ENCODE results near the gene CHN2. TPM values are rescaled to one million over a fixed set of nuclear protein-coding genes. Genes with fewer than 3 reads are reported as not detected.

CHN2 gene
- total RNA-seq, 2 experiments from 2014 or later = 10.1 to 12.6 TPM

DNA sequence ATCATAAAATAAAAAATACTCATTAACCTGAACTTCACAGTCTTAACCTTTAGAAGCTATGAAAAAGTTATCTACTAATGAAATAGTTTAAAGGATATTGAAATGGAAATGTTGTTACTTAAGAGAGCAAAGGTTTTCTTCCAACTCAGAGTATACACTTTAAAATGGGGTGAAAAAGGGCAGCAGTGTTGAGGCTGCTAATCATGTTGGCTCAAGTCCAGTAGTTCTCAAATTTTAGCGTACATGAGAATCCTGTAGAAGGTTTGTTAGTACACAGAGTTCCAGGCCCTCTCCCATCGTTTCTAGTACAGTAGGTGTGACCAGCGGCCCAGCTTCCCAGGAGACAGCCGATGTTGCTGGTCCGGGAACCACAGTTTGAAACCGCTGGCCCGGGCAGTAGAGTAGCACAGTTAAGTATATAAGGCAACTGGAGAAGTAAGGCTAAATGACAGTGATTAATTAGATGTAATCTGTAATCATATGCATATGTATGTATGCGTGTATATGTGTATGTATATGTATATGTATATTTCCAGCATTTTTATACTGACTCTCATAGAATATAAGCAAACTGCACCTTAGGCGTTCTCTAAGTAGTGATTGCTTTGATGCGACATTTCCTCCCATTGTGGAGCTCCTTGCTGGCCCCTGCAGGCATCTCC, 221.8 kb downstream of the CHN2 start:
- no peak overlapping the region for H3K4me3 Mint-ChIP-seq
- ATAC-seq (no peak), DNase-seq (no peak)
- H3K27ac Mint-ChIP-seq = no peak overlapping the region
- peaks cover 10% of the 10 kb centered on the region for H3K4me1 Mint-ChIP-seq
- CTCF ChIA-PET = interaction anchor here (0.8 to 1.2 kb wide), 3 partner anchors 227 to 503 kb away, joined by 3 read pairs; no protein-coding TSS in a partner anchor
- no peaks in the 10 kb centered on the region for H3K36me3 Mint-ChIP-seq
- no peaks in the 10 kb centered on the region for H3K27me3 Mint-ChIP-seq
- no peaks in the 10 kb centered on the region for H3K9me3 Mint-ChIP-seq (ENCODE audit: low read depth)

DNA sequence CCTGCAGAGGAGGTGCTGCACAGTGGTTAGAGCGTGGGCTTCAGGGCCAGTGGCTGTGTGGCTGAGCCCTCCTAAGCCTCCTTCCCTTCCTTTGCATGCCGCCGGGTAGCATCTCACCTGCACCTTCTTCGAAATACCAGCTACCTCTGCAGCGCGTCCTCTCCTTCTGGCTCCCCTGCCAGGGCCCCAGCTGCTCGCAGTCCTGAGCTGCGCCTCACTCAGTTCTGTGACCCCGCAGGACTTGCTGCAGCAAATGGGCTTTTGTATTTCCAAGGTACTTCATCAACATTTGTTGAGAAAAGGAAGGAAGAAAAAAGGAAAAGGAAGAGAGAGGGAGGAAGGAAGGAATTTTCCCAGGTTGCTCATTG, 222.3 kb downstream of the CHN2 start:
- Mint-ChIP-seq H3K27me3 (no peaks in the 10 kb centered on the region), H3K36me3 (no peaks in the 10 kb centered on the region), H3K27ac (no peak overlapping the region), H3K4me1 (peaks cover 10% of the 10 kb centered on the region), H3K4me3 (no peak overlapping the region), H3K9me3 (ENCODE audit: low read depth) (no peaks in the 10 kb centered on the region)
- ATAC-seq (no peak), DNase-seq (no peak)
- CTCF ChIA-PET = interaction anchor here (1.7 kb wide), 1 partner anchor 8 kb away, joined by 8 read pairs; no protein-coding TSS in a partner anchor

DNA sequence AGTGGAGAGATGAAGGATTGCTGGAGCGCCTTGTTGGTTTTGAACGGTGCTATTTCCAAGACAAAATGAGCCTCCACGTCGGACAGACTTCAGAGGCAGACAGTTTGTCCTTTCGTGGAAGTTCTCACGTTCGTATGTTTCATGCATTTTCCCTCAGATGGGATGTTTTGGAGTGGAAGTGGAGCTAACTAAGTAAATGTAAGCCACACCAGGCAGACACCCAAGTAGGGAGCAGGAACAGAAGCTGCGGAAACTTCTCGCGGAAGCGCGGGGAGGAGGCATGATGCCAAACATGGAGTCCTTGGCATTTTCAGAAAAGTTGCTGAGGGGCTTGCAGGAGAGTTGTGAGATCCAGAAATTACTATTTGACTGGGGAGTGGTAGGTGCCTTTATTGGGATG, 223.5 kb downstream of the CHN2 start:
- DNase-seq = no peak

DNA sequence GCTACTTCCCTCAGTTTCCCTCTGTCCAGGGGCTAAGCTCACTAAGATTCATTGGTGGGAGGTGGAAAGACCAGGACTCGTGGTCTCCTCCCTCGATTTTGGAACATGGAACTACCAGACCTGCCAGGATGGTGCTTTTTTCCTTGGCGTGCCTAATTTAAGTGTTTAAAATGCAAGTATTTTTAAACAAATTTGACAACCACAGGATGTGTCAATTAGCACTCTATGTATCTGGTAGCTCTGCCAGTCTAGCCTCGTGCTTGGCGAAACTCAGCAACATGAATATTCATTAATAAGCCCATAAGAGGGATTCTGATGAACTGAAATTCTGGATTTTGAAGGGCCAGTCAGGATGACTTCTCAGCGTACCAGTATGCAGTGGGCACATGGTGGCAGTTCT, 224.1 kb downstream of the CHN2 start:
- Mint-ChIP-seq H3K27ac (no peak overlapping the region), H3K4me1 (peaks cover 10% of the 10 kb centered on the region), H3K27me3 (no peaks in the 10 kb centered on the region), H3K4me3 (no peak overlapping the region), H3K36me3 (no peaks in the 10 kb centered on the region), H3K9me3 (ENCODE audit: low read depth) (no peaks in the 10 kb centered on the region)
- CTCF ChIA-PET = interaction anchor here (1.6 to 1.7 kb wide), 2 partner anchors 10 to 229 kb away, joined by 8 read pairs; no protein-coding TSS in a partner anchor
- DNase-seq (no peak), ATAC-seq (no peak)

More for the DNA sequence above, 223.5 kb downstream of the CHN2 start:
- H3K4me1 Mint-ChIP-seq = peaks cover 10% of the 10 kb centered on the region
- CTCF ChIA-PET = interaction anchor here (0.8 to 1.7 kb wide), 3 partner anchors 9 to 228 kb away, joined by 3 to 8 read pairs (median 8); no protein-coding TSS in a partner anchor
- H3K27ac Mint-ChIP-seq = no peak overlapping the region
- no peak for ATAC-seq
- no peaks in the 10 kb centered on the region for H3K9me3 Mint-ChIP-seq (ENCODE audit: low read depth)
- H3K27me3 Mint-ChIP-seq = no peaks in the 10 kb centered on the region
- no peaks in the 10 kb centered on the region for H3K36me3 Mint-ChIP-seq
- H3K4me3 Mint-ChIP-seq = no peak overlapping the region

- H3K4me1 Mint-ChIP-seq = no peaks in the 10 kb centered on the region
- CTCF ChIA-PET = no interaction called here
- H3K27me3 Mint-ChIP-seq = no peaks in the 10 kb centered on the region
- H3K9me3 Mint-ChIP-seq (ENCODE audit: low read depth) = no peaks in the 10 kb centered on the region
- H3K36me3 Mint-ChIP-seq = no peaks in the 10 kb centered on the region
- no peak overlapping the region for H3K4me3 Mint-ChIP-seq
- DNase-seq (no peak), ATAC-seq (no peak)
- H3K27ac Mint-ChIP-seq = no peak overlapping the region
Measured at GRCh38 chr7:29420011-29420410, 225.4 kb downstream of the CHN2 start.

GRCh38 chr7:29421010-29421956, 226.7 kb downstream of the CHN2 start:
- no peak overlapping the region for H3K27ac Mint-ChIP-seq
- no peaks in the 10 kb centered on the region for H3K9me3 Mint-ChIP-seq (ENCODE audit: low read depth)
- CTCF ChIA-PET = interaction anchor here (1.4 kb wide), 1 partner anchor 12 kb away, joined by 4 read pairs; no protein-coding TSS in a partner anchor
- H3K4me1 Mint-ChIP-seq = no peaks in the 10 kb centered on the region
- H3K4me3 Mint-ChIP-seq = no peak overlapping the region
- H3K27me3 Mint-ChIP-seq = no peaks in the 10 kb centered on the region
- no peaks in the 10 kb centered on the region for H3K36me3 Mint-ChIP-seq
- ATAC-seq = no peak
- no peak for DNase-seq

DNA sequence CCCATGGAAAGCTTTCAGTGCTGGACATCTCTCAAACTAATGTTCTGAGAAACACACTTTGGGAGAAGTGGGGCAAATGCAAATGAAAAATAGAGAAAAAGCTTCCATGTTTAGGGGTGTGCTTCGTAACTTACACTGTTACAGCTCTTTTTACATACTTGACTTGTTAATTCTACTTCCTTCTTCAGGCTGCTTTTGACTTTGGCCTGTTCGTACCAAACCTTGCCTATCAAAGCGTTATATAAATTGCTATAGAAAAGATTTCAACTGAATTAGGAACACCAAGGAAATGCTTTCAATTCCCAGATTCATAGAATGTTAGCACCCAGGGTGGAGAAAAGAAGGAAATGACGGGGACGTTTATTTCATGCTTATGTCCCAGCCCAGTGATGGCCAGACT, 228.3 kb downstream of the CHN2 start:
- DNase-seq (no peak), ATAC-seq (no peak)
- Mint-ChIP-seq H3K27ac (no peak overlapping the region), H3K9me3 (ENCODE audit: low read depth) (no peaks in the 10 kb centered on the region), H3K4me3 (no peak overlapping the region), H3K27me3 (no peaks in the 10 kb centered on the region), H3K36me3 (no peaks in the 10 kb centered on the region), H3K4me1 (no peaks in the 10 kb centered on the region)
- CTCF ChIA-PET = interaction anchor here (1.2 to 1.4 kb wide), 2 partner anchors 14 to 510 kb away, joined by 3 to 4 read pairs; no protein-coding TSS in a partner anchor

DNA sequence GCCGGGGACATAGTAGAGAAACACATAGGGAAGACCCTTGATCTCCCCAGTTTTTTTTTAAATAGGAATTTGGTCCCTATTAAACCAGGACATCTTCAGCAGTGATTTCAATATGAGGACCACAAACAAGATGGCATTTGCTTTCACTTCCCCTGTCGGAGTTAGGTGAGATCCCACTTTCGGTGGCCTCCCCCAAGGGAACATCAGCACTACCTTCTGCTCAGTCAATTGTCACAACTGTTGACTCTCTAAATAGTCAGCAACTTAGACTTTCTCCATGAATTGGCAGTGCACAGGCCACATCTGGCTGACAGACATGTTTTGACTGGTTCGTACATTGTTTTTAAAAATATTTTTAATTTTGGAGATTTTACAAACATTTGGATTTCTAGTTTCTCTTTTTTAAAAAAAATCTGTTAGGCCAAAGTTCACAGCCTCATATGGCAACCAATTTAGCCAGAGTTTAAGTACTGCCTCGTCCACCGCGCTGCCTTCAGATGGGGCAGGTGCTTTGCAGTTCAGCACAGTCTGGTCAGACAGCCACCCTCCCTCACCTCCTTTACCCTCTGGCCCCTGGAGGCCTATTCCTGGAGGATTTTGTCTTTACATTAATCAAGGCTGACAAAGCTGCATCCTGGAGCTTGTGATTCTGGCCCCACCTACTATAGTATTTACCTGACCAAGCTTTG, 229.9 kb downstream of the CHN2 start:
- Mint-ChIP-seq H3K4me1 (no peaks in the 10 kb centered on the region), H3K27ac (no peak overlapping the region), H3K9me3 (ENCODE audit: low read depth) (no peaks in the 10 kb centered on the region), H3K4me3 (no peak overlapping the region), H3K27me3 (no peaks in the 10 kb centered on the region), H3K36me3 (no peaks in the 10 kb centered on the region)
- CTCF ChIA-PET = interaction anchor here (0.7 kb wide), 1 partner anchor 16 kb away, joined by 3 read pairs; no protein-coding TSS in a partner anchor
- no peak for DNase-seq
- no peak for ATAC-seq

GRCh38 chr7:29424984-29425309, 230.4 kb downstream of the CHN2 start:
- Mint-ChIP-seq H3K36me3 (no peaks in the 10 kb centered on the region), H3K27me3 (no peaks in the 10 kb centered on the region), H3K4me3 (no peak overlapping the region), H3K9me3 (ENCODE audit: low read depth) (no peaks in the 10 kb centered on the region), H3K27ac (no peak overlapping the region), H3K4me1 (no peaks in the 10 kb centered on the region)
- CTCF ChIA-PET = interaction anchor here (0.7 kb wide), 1 partner anchor 16 kb away, joined by 3 read pairs; no protein-coding TSS in a partner anchor
- no peak for ATAC-seq
- no peak for DNase-seq

GRCh38 chr7:29426587-29426986, 232.0 kb downstream of the CHN2 start:
- Mint-ChIP-seq H3K27ac (no peak overlapping the region), H3K36me3 (no peaks in the 10 kb centered on the region), H3K4me1 (no peaks in the 10 kb centered on the region), H3K27me3 (no peaks in the 10 kb centered on the region), H3K9me3 (ENCODE audit: low read depth) (no peaks in the 10 kb centered on the region), H3K4me3 (no peak overlapping the region)
- ATAC-seq = no peak
- CTCF ChIA-PET = no interaction called here
- no peak for DNase-seq

- H3K9me3 Mint-ChIP-seq (ENCODE audit: low read depth) = no peaks in the 10 kb centered on the region
- no peak for ATAC-seq
- H3K36me3 Mint-ChIP-seq = no peaks in the 10 kb centered on the region
Measured at GRCh38 chr7:29429401-29429800, 234.8 kb downstream of the CHN2 start.

DNA sequence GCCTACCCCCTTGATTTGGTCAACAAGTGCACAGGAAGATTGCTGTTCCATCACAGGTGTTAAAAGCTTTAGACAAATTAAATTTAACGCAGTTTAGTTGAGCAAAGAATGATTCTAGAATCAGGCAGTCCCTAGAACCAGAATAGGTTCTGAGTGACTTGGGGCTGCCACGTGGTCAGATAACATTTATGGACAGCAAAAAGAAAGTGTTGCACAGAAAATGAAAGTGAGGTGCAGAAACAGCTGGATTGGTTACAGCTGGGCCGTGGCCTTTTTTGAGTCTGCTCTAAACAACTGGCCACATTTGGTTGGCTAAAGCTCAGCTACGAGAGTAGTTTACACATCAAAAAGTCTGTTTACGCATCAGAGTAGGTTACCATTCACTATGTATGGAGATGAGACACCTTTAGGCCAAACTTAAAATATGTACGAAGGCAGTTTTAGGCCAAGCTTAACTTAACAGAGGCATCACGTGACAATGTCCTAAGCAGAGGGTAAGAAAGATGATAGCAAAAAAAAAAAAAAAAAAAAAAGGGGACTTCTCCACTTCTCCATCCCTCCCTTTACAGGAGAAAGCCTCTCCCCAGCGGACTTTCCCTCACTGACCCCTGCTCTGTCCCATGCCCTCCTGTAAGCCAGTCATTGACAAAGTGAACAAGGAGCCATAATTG, 235.8 kb downstream of the CHN2 start:
- CTCF ChIA-PET = interaction anchor here (0.7 to 1.7 kb wide), 2 partner anchors 21 to 240 kb away, joined by 3 to 5 read pairs; no protein-coding TSS in a partner anchor
- H3K9me3 Mint-ChIP-seq (ENCODE audit: low read depth) = no peaks in the 10 kb centered on the region
- H3K27ac Mint-ChIP-seq = no peak overlapping the region
- no peaks in the 10 kb centered on the region for H3K27me3 Mint-ChIP-seq
- peaks cover 14% of the 10 kb centered on the region for H3K4me1 Mint-ChIP-seq
- H3K4me3 Mint-ChIP-seq = no peak overlapping the region
- ATAC-seq (no peak), DNase-seq (no peak)
- H3K36me3 Mint-ChIP-seq = no peaks in the 10 kb centered on the region

More at GRCh38 chr7:29429401-29429800, 234.8 kb downstream of the CHN2 start:
- DNase-seq = no peak
- H3K4me3 Mint-ChIP-seq = no peak overlapping the region
- peaks cover 11% of the 10 kb centered on the region for H3K4me1 Mint-ChIP-seq
- no peak overlapping the region for H3K27ac Mint-ChIP-seq
- no peaks in the 10 kb centered on the region for H3K27me3 Mint-ChIP-seq
- CTCF ChIA-PET = interaction anchor here (1.7 kb wide), 1 partner anchor 20 kb away, joined by 5 read pairs; no protein-coding TSS in a partner anchor

Data from activated CD8-positive, alpha-beta memory T cell treated with anti-CD3 and anti-CD28 coated beads, Interleukin-2, amount 10 ng/mL, durations not matched to agents 7 days and 5 days (primary cell).